GM12801 (cell line): ENCODE measurements around the gene SLC6A18.

Source experiments
- CTCF ChIP-seq: IDR thresholded peaks from one replicate; pipeline ENCODE4 v1.5.1; 2011; ENCODE audit warnings: control low read depth; ENCODE audit not compliant: insufficient read length; ENCODE audit errors: extremely low read depth

The SLC6A18 gene

GRCh38 chr5:1220831-1221230 lies 4.3 kb upstream of the SLC6A18 start:
- no peak for TF ChIP-seq CTCF

GRCh38 chr5:1221721-1222120 lies 3.5 kb upstream of the SLC6A18 start:
- TF ChIP-seq CTCF: no peak

GRCh38 chr5:1222147-1222546 lies 3.0 kb upstream of the SLC6A18 start:
- TF ChIP-seq CTCF: no peak

GRCh38 chr5:1222621-1223277 lies 2.4 kb upstream of the SLC6A18 start:
- TF ChIP-seq CTCF: no peak

- TF ChIP-seq CTCF: no peak
These were observed 1.9 kb upstream of the SLC6A18 start for GRCh38 chr5:1223278-1223670.

- no peak for TF ChIP-seq CTCF
These were observed 550 bp upstream of the SLC6A18 start for GRCh38 chr5:1224631-1225030.

- TF ChIP-seq CTCF: no peak
These were observed 1.1 kb downstream of the SLC6A18 start for GRCh38 chr5:1226231-1226630.
